Measurements from ENCODE around the gene ELMOD3. TPM values are rescaled to one million over a fixed set of nuclear protein-coding genes. Genes with fewer than 3 reads are reported as not detected.

The ELMOD3 gene
- total and polyA plus RNA-seq, 2 of the 8 experiments (the other 6 are each of a cell fraction or from before 2014, with no cell fraction given) = 8.5 to 10.2 TPM

DNA sequence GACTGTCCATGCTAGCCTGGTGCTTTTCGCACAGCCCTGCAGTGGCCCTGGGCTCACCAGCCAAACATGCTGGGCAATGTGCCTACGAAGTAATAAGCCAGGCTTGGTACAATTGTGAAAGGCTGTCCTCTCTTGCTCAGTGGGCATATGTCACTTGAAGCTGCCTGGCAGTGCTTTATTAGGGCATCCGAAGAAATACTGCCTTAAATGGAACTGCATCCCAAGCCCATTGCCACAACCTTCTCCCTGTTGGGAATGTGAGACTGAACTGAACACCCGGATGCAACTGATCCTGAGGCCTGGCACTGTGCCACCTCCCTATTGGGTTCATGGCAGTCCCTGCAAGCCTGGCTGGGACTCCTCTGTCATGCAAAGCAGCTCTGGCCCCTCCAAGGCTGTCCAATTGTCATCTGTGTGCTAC, 39.7 kb downstream of the ELMOD3 start:
- no peak overlapping the region for H2BK12ac ChIP-seq (ENCODE audit: low read depth, low read length)
- no peak overlapping the region for H2AK5ac ChIP-seq (ENCODE audit: low read depth, low read length)
- no peak overlapping the region for H4K5ac ChIP-seq (ENCODE audit: insufficient read length, low read depth, low read length)
- H4K91ac ChIP-seq (replicated peaks; ENCODE audit: insufficient read length, low read length) = no peak overlapping the region
- H3K79me1 ChIP-seq (ENCODE audit: low read depth, low read length) = no peaks in the 10 kb centered on the region
- H4K20me1 ChIP-seq (replicated peaks in 1 of 2; ENCODE audit: control insufficient read depth in 1 of 2, insufficient read depth in 2 of 2, low read length in 2 of 2) = no peaks in the 10 kb centered on the region
- no peaks in the 10 kb centered on the region for H3K79me2 ChIP-seq (ENCODE audit: control insufficient read depth in 1 of 2, insufficient read depth in 2 of 2, low read length in 2 of 2)
- no peaks in the 10 kb centered on the region for H3K9me3 ChIP-seq (ENCODE audit: insufficient read depth in 2 of 2, low read depth in 1 of 2, low read length in 1 of 2)
- no peak for DNase-seq (ENCODE audit: low read depth in 1 of 2, low spot score in 2 of 2)
- no peak for FAIRE-seq
- H2BK15ac ChIP-seq (ENCODE audit: low read length) = no peak overlapping the region; the same call in 1 of the 2 replicates
- peaks cover 0 to 3% (median 0%) of the 10 kb centered on the region in 4 experiments; a peak in 2 of 8 replicates for H3K36me3 ChIP-seq (ENCODE audit: control insufficient read depth in 2 of 4, insufficient read depth in 4 of 4, low read length in 3 of 4)
- no peak overlapping the region for H3K18ac ChIP-seq (ENCODE audit: extremely low read depth, low read length)
- no peak overlapping the region for H3K4me3 ChIP-seq (ENCODE audit: extremely low read depth in 1 of 4, insufficient read depth in 2 of 4, low read depth in 3 of 4, low read length in 4 of 4)
- ChIA-PET CTCF (ENCODE audit: partially characterized antibody) (interaction anchor here (0.6 to 8.6 kb wide), 7 partner anchors 10 to 330 kb away, joined by 3 to 102 read pairs (median 10); partner anchors contain the start of gene SH2D6), POLR2A (ENCODE audit: partially characterized antibody) (interaction anchor here (1.1 to 25.0 kb wide), 5 partner anchors 9 to 167 kb away, joined by 3 to 396 read pairs (median 3); partner anchors contain the start of genes ELMOD3, GGCX, MAT2A and RETSAT)
- no peaks in the 10 kb centered on the region for H3K27me3 ChIP-seq (replicated peaks in 1 of 4; ENCODE audit: control insufficient read depth in 3 of 4, extremely low read depth in 1 of 4, insufficient read depth in 3 of 4, low read length in 3 of 4)
- no peak overlapping the region for H2AFZ ChIP-seq (ENCODE audit: low read length)
- no peak overlapping the region for H3K56ac ChIP-seq (replicated peaks; ENCODE audit: insufficient read length, low read depth, low read length)
- no peak overlapping the region for H4K8ac ChIP-seq (ENCODE audit: extremely low read depth, insufficient read depth, low read length)
- no peaks in the 10 kb centered on the region for H3K23me2 ChIP-seq (ENCODE audit: low read depth, low read length)
- no peak overlapping the region for H2BK120ac ChIP-seq (replicated peaks; ENCODE audit: low read depth, low read length)
- H2BK5ac ChIP-seq (ENCODE audit: low read depth, low read length) = no peak overlapping the region
- H2BK20ac ChIP-seq (ENCODE audit: low read length) = no peak overlapping the region
- 82% methylated on average over 4 of the region's 4 CpGs; no CpG with 5 or more reads in 1 of the 2 experiments for whole genome bisulfite sequencing, 2 experiments (ENCODE audit: extremely low coverage in 1 of 2, insufficient coverage in 1 of 2, insufficient read length in 1 of 2, insufficient replicate concordance in 2 of 2, low coverage in 1 of 2, low lambda C conversion rate in 2 of 2, missing lambda C conversion rate in 1 of 2)
- no peak overlapping the region for H3K9ac ChIP-seq (replicated peaks in 1 of 4; ENCODE audit: extremely low read depth in 1 of 4, low read depth in 3 of 4, low read length in 3 of 4)
- H3K4me2 ChIP-seq (ENCODE audit: insufficient read depth in 1 of 2, low read depth in 2 of 2, low read length in 2 of 2) = no peak overlapping the region
- no peak overlapping the region for H3K27ac ChIP-seq (ENCODE audit: low read depth, low read length)
- no peak overlapping the region for H3K4ac ChIP-seq (replicated peaks; ENCODE audit: insufficient read length, low read depth, low read length)
- no peak for TF ChIP-seq CHD1 (IDR thresholded peaks at IDR 0.05; ENCODE audit: low read depth, low read length)
- no peak for TF ChIP-seq TAF1 (IDR thresholded peaks at IDR 0.05; ENCODE audit: low read depth, low read length)
- TF ChIP-seq TEAD4 (IDR thresholded peaks at IDR 0.05; ENCODE audit: low read depth, low read length) = no peak
- no peak for TF ChIP-seq KDM1A (IDR thresholded peaks at IDR 0.05; ENCODE audit: borderline replicate concordance, low read length)
- TF ChIP-seq CBX5 (IDR thresholded peaks at IDR 0.05; ENCODE audit: low read depth, low read length) = no peak
- H3K4me1 ChIP-seq (replicated peaks in 1 of 4; ENCODE audit: control insufficient read depth in 3 of 4, insufficient read depth in 4 of 4, low read length in 3 of 4) = peaks cover 0 to 6% (median 3%) of the 10 kb centered on the region in 4 experiments; a peak in 4 of 7 replicates
- H3K23ac ChIP-seq (ENCODE audit: insufficient read length) = no peak overlapping the region
- no peak overlapping the region for H3K14ac ChIP-seq (ENCODE audit: insufficient read length)

All from H1 (cell line).